ENCODE measurements around the gene ANKRD16. TPM values are rescaled to one million over a fixed set of nuclear protein-coding genes. Genes with fewer than 3 reads are reported as not detected.
A peak's percentile ranks its signal among the peaks of the same experiment; 100 is the strongest.
"Not testable (repeated sequence)": the region's sequence is repeated elsewhere in the genome, so short reads cannot be mapped to it uniquely, and the experiment has no call there.

ANKRD16 gene
- total and polyA plus RNA-seq, 7 donors: 1.6 to 11.4 (median 8.6) TPM

DNA sequence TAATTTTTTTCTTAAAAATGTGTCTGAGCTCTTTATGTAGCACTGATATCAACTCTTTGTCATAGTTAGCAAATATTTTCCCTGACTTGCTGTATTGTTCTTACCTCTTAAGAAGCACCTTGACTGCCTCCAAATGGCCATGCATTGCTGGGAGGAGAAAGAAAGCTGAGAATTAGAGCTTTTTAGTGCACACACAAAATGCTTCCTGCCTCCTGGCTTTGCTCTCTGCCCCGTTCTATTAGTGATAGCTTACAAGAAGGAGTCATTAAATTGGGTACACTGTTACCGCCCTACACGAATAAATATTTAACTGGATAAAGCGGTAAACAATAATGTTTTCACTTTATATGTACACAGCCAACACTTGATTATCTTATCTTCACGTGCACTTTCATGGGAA is 4.1 kb downstream of the ANKRD16 start:
- WGBS, 2 donors: 28 to 70% methylated on average over 5 of the region's 5 CpGs
- Histone ChIP-seq H3K4me3 (no peak overlapping the region), H3K27me3 (no peaks in the 10 kb centered on the region), H3K36me3 (peaks cover 2 to 64% (median 9%) of the 10 kb centered on the region in 4 donors), H3K9me3 (no peaks in the 10 kb centered on the region), H3K4me1 (peaks cover 0 to 26% (median 22%) of the 10 kb centered on the region in 4 donors), H3K27ac (no peak overlapping the region)
- no peak for DNase-seq
- TF ChIP-seq CTCF (IDR thresholded peaks at IDR 0.05): no peak
- no peak for TF ChIP-seq EP300 (IDR thresholded peaks at IDR 0.05)
- no peak for TF ChIP-seq POLR2AphosphoS5 (IDR thresholded peaks at IDR 0.05)
- TF ChIP-seq POLR2A (IDR thresholded peaks at IDR 0.05): no peak
- intact Hi-C loops (cut with DNase I): no loop called here

DNA sequence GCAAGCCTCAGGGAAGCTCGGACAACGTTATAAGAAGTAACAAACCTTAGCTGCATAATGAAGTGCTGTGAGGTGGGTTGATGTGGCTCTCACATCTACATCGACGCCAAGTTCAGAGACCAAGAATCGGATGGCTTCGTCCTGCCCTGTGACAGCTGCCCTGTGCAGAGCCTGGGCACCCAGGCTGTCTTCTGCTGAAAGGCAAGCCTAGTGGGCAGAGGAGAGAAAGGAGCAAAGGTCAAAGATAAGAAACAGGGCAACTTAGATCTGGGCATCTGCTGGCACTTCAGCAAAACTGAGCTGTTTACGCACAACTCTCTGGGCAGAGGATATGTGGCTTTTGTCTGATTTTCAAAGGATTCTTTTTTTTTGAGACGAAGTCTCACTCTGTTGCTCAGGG is 6.7 kb downstream of the ANKRD16 start:
- intact Hi-C loops (cut with DNase I): no loop called here
- Histone ChIP-seq H3K36me3 (peaks cover 8 to 90% (median 17%) of the 10 kb centered on the region in 4 donors), H3K9me3 (no peaks in the 10 kb centered on the region), H3K27me3 (no peaks in the 10 kb centered on the region), H3K27ac (no peak overlapping the region), H3K4me3 (no peak overlapping the region), H3K4me1 (peaks cover 0 to 16% (median 10%) of the 10 kb centered on the region in 4 donors)
- no peak for DNase-seq
- no peak for TF ChIP-seq CTCF (IDR thresholded peaks at IDR 0.05)
- 67 to 78% methylated on average over 8 of the region's 8 CpGs for WGBS, 2 donors

DNA sequence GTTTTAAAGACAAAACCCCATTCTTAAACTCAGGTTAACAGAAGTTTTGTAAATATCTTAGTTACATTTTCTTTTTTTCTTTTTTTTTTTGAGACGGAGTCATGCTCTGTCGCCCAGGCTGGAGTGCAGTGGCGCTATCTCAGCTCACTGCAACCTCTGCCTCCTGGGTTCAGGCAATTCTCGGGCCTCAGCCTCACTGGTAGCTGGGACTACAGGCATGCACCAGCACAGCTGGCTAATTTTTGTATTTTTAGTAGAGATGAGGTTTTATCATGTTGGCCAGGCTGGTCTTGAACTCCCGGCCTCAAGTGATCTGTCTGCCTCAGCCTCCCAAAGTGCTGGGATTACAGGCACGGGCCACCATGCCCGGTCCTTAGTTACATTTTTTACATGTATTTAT is 12.7 kb downstream of the ANKRD16 start:
- peaks cover under 1 to 76% (median 25%) of the 10 kb centered on the region in 4 donors for H3K36me3 ChIP-seq
- WGBS, 2 donors: 94 to 95% methylated on average over 7 of the region's 7 CpGs
- H3K9me3 ChIP-seq; H3K4me1 ChIP-seq; DNase-seq; intact Hi-C loops (cut with DNase I); H3K27ac ChIP-seq; H3K4me3 ChIP-seq; H3K27me3 ChIP-seq: not testable (repeated sequence)

DNA sequence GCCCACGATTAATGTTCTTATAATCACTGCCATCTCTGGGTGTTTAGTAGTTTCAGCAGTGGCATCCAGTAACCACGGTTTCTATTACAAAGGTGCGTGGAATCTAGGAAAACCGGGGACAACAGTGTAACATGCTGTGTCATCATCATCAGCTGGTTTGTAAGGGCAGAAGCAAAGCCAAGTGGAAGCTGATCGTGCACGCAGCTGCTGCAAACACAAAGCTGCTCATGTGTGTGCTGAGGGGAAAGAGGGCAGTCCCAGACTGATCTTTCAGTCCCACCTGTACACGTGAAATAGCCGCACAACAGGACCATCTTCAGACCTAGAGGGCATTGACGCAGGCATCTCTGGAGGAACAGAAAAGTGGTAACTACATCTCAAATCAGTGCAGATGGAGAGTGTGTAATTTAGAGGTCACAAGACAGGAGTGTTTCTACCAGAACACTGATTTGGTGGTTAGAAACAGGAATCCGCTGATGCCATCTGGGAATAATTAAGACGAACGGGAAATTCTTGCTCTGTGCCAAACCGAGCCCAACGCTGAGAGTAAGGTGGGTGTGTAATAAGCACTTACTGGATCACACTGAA is 13.4 kb downstream of the ANKRD16 start:
- Histone ChIP-seq H3K4me1 (no peaks in the 10 kb centered on the region), H3K27me3 (no peaks in the 10 kb centered on the region), H3K4me3 (no peak overlapping the region), H3K9me3 (no peaks in the 10 kb centered on the region), H3K27ac (no peak overlapping the region), H3K36me3 (peaks cover 0 to 71% (median 25%) of the 10 kb centered on the region in 4 donors)
- no peak for DNase-seq
- WGBS, 2 donors: 81 to 84% methylated on average over 14 of the region's 14 CpGs
- no peak for TF ChIP-seq EP300 (IDR thresholded peaks at IDR 0.05)
- no peak for TF ChIP-seq POLR2A (IDR thresholded peaks at IDR 0.05)
- no peak for TF ChIP-seq POLR2AphosphoS5 (IDR thresholded peaks at IDR 0.05)
- intact Hi-C loops (cut with DNase I): no loop called here

DNA sequence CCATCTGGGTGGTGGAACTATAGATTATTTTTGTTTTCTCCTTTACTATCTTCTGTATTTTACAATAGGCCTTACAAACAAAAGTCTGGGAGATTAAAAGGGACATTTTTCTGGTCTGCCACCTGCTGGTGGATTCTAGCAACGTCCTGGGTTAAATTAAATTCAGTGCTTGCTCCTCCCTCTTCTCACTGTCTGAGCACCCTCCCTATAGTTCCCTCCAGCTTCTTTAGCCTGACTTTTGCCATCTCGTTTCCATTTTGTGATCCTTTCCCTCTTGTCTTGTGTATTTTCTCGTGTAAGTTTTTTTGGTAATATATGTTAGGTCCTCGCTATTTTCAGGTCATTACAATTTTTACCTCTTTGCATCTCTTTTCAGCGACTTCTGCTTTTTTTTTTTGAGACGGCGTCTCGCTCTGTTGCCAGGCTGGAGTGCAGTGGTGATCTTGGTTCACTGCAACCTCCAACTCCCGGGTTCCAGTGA is 16.1 kb downstream of the ANKRD16 start:
- intact Hi-C loops (cut with DNase I): loop anchor here (1.0 to 5.0 kb wide), 3 partner anchors 60 to 431 kb away; partner anchors contain the start of gene GDI2

More for the DNA sequence above, 16.1 kb downstream of the ANKRD16 start:
- Histone ChIP-seq H3K9me3 (no peaks in the 10 kb centered on the region), H3K4me1 (no peaks in the 10 kb centered on the region), H3K27ac (no peak overlapping the region), H3K27me3 (no peaks in the 10 kb centered on the region), H3K36me3 (peaks cover 0 to 44% (median 15%) of the 10 kb centered on the region in 4 donors), H3K4me3 (no peak overlapping the region)
- TF ChIP-seq CTCF (IDR thresholded peaks at IDR 0.05) (peak; percentile 63 to 73 (median 69)), POLR2AphosphoS5 (IDR thresholded peaks at IDR 0.05) (no peak), POLR2A (IDR thresholded peaks at IDR 0.05) (no peak)
- 34 to 50% methylated on average over 9 of the region's 9 CpGs for whole genome bisulfite sequencing, 2 donors
- peak; percentile 72 for DNase-seq
